Retina (tissue), 1 donor: Measurements from ENCODE around the gene A1BG.
A peak's percentile ranks its signal among the peaks of the same experiment; 100 is the strongest.
"Not testable (repeated sequence)": the region's sequence is repeated elsewhere in the genome, so short reads cannot be mapped to it uniquely, and the experiment has no call there.

ENCODE experiments used
- DNase-seq: peaks from one replicate; pipeline ENCODE4 v3.0.0-alpha.2; 2016

The A1BG gene

DNA sequence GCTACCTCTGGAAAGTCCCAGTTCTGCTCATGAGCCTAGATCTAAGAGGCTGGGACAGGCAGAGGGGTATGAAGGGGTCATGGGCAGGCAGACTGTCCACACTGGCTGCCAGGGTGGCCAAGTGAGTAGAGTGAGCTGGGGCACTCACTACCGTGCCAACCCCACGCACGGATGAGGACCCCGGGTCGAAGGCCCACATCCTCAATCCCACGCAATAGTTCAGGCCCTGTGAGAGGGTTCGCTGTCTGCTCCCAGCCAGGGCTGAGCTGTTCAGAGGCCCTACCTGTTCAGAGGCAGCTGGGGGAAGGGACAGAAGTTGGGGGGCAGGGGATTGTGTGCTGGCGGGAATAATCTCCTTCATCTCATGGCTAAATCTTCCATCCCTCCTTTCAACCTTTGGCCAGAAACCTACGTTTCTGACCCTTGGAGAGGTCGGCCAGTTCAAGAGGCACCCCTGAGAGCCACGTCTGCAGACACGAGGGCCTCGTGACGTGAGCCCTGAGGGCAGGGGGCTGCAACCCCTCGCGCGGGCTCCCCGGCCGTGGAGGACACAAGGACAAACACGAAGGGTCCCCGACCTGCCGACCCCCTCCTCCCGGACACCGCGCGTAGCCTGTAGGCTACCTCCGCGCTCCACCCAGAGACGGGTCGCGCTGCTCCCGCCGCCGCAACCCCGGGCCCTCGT, 32.7 kb upstream of the A1BG start:
- no peak for DNase-seq

- no peak for DNase-seq
Observed at GRCh38 chr19:58385313-58385890, 32.1 kb upstream of the A1BG start.

DNA sequence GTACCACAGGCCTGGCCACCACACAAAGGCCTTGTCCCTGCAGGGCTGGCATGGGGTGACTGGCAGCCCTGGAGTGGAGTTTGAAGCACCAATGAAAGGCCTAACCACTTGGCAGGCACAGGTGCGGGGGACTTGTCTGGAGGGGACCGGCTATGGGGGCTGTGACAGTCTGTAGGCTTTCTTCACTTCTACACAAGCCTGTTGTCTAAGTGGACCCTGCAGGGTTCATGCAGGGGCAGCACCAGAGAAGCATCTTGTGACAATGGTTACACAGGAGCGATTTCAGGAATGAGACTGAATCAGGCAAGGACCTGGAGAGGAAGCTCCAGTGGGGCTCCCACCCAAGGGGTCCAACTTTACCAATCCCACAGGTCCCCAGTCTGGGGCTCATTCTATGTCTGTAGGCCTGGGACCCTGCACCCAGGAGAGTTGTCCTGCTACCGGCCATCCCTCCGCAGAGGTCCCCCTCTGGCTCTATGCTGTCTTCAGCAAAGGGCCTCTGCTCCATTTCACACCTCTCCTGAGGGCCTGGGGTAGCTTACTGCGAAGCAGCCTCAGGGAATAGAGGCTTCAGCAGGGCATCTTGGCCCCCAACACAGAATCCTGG, 29.8 kb upstream of the A1BG start:
- DNase-seq: no peak

- DNase-seq: no peak
Observed at GRCh38 chr19:58381460-58382212, 28.3 kb upstream of the A1BG start.

DNA sequence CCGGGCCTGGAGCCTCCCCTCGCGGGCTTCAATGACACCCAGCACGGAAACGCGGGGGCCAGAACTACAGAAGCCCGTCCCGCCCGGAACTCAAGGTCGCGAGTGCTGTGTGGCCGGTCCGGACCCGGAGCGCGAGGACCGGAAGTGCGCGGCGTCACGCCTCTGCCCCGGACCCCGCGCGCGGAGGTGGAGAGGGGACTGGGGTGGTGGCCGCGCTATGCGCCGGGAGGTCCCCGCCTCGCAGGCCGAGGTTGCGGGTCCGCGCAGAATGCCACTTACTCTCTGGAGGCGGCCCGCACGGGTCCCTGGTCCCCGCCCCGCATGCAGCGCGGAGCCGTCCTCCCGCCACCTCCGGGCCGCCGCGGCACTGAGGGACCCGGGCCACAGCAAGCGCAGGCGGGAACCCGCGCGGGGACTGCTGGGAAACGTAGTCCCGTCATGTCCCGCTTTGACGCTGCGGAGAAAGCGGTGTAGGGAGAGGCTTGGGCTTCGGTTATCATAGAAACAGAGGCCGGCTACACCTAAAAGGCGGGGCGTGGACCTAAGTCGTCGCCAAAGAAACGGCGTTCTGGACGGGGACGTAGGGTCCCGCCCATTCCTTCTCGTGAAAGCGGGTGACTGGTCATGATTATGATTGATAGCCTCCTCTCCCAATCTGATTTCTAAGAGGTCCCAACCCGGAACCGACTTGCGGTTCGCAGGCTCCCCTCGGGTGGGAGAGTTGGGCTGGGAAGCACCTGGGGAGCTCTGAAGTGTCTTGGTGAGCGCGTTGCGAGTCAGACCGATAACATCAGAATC, 27.6 kb upstream of the A1BG start, which contains the start of gene ZNF837:
ZNF837 (minus strand) TSS at position 369 of the 798 bp plus-strand sequence. CDS start 11,698 bp downstream, outside the sequence.
- DNase-seq: peak; percentile 99

DNA sequence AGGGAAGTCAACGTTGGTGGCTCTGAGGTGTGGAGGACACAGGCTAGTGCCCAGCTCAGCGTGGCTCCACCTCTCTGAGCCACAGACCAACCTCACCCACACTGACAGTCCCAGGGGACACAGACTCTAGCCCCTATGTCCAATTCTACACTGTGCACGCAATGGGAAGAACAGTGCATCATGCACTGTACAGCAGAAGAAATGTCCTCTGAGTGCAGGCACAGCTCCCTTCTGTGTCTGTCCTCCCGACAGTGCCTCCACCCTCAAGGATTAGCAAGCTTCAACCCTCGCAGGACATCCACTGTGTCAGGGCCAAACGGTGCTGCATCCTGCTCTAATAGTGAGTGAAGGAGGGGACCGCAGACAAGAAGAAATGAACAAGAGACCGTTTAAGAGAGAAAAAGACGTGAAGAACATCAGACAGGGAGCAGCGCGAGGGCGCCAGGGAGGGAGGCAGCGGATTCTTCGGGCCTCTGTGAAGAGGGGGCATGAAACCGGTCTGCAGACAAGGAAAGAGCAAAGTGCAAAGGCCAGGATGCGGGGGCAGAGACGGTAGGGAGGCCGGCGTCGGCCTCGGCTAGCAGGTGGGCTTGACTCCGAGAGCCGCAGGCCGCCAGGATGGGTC, 26.9 kb upstream of the A1BG start:
- no peak for DNase-seq

DNA sequence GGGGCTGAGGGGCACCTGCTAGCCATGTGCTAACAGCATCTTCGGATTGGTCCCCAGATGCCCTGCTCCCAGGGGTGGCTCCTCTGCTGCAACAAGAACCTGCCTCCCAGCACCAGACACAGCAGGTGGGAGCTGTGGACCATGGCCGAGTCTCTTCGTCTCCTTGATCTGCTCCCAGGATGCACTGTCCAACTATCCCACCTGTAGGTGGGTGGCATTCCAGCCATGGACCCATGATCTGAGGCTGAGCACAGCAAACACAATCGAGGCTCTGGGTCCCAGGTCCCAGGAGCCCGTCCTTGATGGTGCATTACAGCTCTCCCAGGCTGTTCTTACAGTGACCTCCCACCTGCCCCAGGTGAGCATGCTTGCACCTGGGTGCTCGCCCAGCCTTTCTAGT, 26.0 kb upstream of the A1BG start:
- no peak for DNase-seq

- DNase-seq: not testable (repeated sequence)
Observed at GRCh38 chr19:58376724-58377123, 23.4 kb upstream of the A1BG start.

DNA sequence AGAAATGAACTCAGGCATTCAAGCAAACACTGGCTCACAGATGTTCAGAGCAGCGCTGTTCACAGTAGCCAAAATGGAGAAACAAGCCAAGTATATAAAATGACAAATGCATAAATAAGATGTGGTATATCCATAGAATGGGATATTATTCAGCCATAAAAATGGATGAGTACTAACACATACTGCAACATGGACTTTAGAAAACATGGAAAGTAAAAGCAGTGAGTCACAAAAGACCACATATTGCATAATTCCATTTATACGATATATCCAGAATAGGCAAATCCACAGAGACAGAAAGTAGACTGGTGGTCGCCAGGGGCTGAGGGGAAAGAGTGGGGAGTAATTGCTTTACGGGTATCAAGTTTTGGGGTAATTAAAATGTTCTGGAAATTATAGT, 20.9 kb upstream of the A1BG start:
- DNase-seq: no peak

DNA sequence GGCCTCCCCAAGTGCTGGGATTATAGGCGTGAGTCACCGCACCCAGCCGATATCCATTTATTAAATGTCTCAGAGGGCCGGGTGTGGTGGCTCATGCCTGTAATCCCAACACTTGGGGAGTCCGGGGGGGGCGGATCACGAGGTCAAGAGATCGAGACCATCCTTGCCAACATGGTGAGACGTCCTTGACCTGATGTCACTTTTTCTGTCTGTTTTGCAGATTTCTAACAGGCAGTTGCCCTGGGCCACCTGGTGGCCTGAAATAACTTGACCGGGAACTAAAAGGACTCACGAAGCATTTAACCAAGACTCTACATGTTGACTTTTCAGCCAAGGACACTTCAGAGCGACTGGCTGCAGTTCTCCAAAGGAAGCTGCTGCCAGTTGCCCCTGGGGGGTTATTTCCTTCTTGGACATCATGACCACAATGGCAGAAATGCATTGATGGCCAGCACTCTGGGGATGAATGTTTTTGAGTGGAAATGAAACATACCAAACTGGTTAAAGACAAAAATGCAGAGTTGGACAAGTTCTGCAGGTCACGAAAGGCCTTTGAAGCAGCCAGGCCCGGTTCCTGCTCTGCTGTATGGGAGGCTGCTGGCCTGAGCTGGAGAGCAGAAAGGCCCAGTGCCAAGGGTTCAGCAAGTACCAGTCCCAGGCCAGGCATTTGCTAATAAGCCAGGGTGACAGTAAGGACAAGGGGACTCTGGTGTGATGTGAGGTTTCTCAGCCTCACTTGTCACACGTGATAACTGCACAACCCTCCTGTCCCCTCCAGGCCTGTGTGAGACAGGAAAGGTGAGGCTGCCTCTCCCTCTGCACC, 19.2 kb upstream of the A1BG start:
- no peak for DNase-seq

DNA sequence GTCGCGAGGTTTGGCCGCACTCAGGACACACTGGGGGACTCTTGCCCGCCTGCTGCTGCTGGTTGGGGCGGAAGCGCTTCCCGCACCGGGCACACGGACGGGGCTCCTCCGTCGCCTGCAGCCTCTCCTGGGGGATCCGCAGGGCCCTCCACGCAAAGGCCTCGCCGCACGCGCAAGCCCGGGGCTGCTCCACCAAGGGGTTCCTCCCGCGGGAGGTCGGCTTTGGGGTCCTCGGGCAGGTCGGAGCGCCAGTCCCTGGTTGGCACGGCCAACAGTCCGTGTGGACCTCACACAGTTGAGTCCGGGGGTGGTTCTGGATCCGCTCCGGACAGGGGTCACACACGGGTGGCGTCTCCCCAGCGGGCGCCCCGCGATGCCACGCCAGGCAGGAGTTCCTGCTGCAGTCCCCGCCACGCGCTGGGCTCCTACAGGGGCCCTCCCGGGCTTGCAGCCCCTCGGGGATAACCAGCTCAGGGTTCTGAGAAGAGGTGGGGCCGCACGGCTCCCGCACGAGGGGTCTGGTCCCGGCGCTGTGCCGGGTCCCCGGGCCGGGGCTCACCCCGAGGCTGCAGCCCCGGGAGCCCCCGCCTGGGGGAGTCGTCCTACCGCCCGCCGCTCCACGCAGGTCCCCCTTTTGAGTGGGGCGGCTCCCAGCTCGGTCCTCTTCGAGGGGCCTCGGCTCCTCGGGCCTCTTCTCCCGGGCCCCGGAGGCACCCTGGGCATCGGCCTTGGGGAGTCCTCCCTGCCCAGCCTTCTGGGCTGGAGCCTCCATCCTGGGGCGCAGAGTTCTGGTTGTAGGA, 15.5 kb upstream of the A1BG start:
- DNase-seq: no peak

DNA sequence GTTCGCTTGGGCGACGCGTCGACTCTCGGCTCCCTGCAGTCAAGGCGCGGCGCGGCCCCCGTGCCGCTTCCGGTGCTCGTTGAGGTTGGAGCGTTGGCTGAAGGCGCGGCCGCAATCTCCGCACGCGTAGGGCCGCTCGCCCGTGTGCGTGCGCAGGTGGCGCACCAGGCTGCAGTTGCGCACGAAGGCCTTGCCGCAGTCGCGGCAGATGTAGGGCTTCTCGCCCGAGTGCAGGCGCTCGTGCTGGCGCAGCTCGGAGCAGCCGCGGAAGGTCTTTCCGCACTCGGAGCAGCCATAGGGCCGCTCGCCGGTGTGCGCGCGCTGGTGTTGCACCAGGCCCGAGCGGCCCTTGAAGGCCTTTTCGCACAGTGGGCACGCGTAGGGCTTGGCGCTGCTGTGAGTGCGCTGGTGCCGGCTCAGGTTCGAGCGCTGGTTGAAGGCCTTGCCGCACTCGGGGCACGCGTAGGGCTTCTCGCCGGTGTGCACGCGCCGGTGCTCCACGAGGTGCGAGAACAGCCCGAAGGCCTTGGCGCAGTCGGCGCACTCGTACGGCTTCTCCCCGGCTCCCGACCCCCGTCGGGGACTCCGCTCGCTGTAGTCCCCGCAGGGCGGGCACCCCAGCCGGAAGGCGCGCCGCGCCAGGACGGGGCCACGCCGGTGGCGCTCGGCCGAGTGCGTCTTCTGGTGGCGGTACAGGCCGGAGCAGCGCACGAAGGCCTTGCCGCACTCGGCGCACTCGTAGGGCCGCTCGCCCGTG, 14.6 kb upstream of the A1BG start:
- no peak for DNase-seq

GRCh38 chr19:58366585-58367430, 13.5 kb upstream of the A1BG start:
- no peak for DNase-seq

DNA sequence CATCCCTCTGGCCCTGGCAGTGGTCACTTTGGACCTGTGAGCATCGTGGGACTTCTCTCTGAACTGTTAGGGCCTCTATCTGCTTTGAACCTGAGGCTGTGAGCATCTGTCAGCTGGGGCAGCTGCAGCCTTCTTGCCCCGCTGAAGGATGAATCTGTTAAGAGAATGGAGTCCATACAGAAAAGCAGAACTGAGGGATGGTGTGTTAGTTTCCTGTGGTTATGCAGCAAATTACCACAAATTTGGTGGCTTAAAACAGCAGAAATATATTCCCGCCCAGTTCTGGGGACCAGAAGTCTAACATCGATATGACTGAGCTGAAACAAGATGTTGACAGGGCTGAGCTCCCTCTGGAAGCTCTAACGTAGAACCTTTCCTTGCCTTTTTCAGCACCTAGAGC, 10.9 kb upstream of the A1BG start:
- no peak for DNase-seq

- peak; percentile 100 for DNase-seq
Observed at GRCh38 chr19:58362272-58362994, 9.1 kb upstream of the A1BG start, which contains the start of gene ZNF497. ZNF497 (minus strand) TSS chr19:58362751; CDS start chr19:58357635, 5,116 bp downstream.

- DNase-seq: no peak
Observed at GRCh38 chr19:58361900-58362271, 8.6 kb upstream of the A1BG start.

GRCh38 chr19:58357481-58358145, 4.3 kb upstream of the A1BG start:
- DNase-seq: no peak
